Measurements from ENCODE around the gene ITGA11. TPM values are rescaled to one million over a fixed set of nuclear protein-coding genes. Genes with fewer than 3 reads are reported as not detected.

The ITGA11 gene
- total and polyA plus RNA-seq, 9 donors, result 1.2 to 34.5 (median 4.4) TPM

DNA sequence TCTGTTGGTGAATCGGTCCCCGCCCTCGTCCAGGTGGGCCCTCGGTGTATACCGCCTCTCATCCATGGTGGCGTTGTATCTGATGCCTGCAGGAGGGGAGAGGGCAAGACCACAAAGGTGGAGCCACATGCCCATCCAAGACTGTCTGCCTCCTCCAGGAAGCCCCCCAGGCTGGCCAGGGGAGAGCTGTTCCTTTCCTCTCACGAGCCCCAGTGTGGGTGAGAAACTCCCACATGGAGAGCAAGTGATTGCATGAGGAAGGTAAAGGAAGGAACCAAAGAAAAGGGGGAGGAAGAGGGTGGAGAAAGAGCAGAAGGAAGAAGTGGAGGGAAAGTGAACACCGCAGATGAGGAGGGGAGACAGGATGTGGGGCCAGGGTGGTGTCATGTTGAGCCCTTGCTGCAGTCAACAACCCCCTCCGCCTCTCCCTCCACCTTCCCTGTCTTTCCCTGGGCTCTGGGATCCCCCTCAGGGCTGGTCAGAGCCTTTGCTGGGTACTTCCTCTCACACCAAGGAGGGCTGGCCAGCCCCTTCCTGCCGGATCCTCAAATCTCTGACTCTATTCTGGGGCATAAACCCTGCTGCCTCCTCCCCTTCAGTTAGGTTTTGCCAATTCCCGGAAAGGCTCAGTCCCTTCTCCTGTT lies 105.1 kb downstream of the ITGA11 start:
- DNase-seq, result no peak
- TF ChIP-seq EP300 (IDR thresholded peaks at IDR 0.05) (no peak), POLR2A (IDR thresholded peaks at IDR 0.05) (no peak)
- TF ChIP-seq, protein P1, sequence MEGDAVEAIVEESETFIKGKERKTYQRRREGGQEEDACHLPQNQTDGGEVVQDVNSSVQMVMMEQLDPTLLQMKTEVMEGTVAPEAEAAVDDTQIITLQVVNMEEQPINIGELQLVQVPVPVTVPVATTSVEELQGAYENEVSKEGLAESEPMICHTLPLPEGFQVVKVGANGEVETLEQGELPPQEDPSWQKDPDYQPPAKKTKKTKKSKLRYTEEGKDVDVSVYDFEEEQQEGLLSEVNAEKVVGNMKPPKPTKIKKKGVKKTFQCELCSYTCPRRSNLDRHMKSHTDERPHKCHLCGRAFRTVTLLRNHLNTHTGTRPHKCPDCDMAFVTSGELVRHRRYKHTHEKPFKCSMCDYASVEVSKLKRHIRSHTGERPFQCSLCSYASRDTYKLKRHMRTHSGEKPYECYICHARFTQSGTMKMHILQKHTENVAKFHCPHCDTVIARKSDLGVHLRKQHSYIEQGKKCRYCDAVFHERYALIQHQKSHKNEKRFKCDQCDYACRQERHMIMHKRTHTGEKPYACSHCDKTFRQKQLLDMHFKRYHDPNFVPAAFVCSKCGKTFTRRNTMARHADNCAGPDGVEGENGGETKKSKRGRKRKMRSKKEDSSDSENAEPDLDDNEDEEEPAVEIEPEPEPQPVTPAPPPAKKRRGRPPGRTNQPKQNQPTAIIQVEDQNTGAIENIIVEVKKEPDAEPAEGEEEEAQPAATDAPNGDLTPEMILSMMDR (IDR thresholded peaks at IDR 0.05), result no peak
- Histone ChIP-seq H3K4me1 (ENCODE audit: insufficient read depth) (no peaks in the 10 kb centered on the region), H3K27ac (no peak overlapping the region), H3K9me3 (no peaks in the 10 kb centered on the region), H3K4me3 (no peak overlapping the region), H3K27me3 (no peaks in the 10 kb centered on the region), H3K36me3 (no peaks in the 10 kb centered on the region)
- intact Hi-C loops (cut with DNase I), result no loop called here
- 86 to 89% (median 88%) methylated on average over 11 of the region's 11 CpGs for WGBS, 3 donors

DNA sequence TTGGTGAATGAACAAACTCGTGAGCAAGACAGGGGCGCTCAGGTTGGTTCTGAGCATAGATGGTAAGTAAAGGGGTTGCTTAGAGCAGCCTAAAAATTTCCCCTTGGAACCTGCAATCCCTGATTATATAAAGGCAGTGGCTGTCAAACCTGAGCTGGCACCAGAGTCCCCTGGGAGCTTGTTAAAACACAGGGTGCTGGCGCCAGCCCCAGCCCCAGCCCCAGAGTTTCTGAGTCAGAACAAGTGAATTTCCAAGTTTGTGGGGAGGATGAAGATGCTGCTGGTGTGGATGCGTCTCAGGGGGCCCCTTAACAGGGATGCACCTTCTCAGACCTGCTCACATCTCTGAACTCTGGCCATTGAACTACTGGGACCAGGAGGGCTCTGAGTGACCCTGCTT lies 106.2 kb downstream of the ITGA11 start:
- TF ChIP-seq, protein P1 (IDR thresholded peaks at IDR 0.05), result no peak
- TF ChIP-seq EP300 (IDR thresholded peaks at IDR 0.05) (no peak), POLR2A (IDR thresholded peaks at IDR 0.05) (no peak)
- Histone ChIP-seq H3K27me3 (no peaks in the 10 kb centered on the region), H3K4me1 (ENCODE audit: insufficient read depth) (no peaks in the 10 kb centered on the region), H3K27ac (no peak overlapping the region), H3K36me3 (no peaks in the 10 kb centered on the region), H3K9me3 (no peaks in the 10 kb centered on the region), H3K4me3 (no peak overlapping the region)
- intact Hi-C loops (cut with DNase I), result no loop called here
- DNase-seq, result no peak
- WGBS, 3 donors, result 81 to 89% (median 88%) methylated on average over 4 of the region's 4 CpGs

DNA sequence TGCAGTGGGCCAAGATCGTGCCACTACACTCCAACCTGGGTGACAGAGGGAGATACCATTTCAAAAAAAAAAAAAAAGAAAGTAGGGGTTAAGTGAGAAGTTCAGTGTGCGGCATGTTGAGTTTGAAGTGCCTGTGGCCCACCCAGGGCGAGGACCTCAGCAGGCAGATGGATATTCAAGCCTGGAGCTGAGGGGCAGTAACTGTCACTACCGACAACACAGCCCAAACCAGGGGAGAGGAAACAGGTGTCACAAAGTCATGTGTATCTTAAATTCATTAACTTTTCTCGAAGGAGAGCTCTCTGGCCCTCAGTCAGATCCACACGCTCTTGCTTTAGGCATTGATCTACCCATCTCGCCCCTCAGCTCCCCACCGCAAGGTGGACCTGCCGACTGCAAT lies 109.2 kb downstream of the ITGA11 start:
- TF ChIP-seq, protein P1 (IDR thresholded peaks at IDR 0.05), result no peak
- TF ChIP-seq EP300 (IDR thresholded peaks at IDR 0.05) (no peak), POLR2A (IDR thresholded peaks at IDR 0.05) (no peak)
- Histone ChIP-seq H3K9me3 (no peaks in the 10 kb centered on the region), H3K27me3 (no peaks in the 10 kb centered on the region), H3K4me1 (ENCODE audit: insufficient read depth) (no peaks in the 10 kb centered on the region), H3K4me3 (no peak overlapping the region), H3K36me3 (no peaks in the 10 kb centered on the region), H3K27ac (no peak overlapping the region)
- intact Hi-C loops (cut with DNase I), result no loop called here
- no peak for DNase-seq
- WGBS, 3 donors, result 74 to 82% (median 75%) methylated on average over 9 of the region's 9 CpGs

DNA sequence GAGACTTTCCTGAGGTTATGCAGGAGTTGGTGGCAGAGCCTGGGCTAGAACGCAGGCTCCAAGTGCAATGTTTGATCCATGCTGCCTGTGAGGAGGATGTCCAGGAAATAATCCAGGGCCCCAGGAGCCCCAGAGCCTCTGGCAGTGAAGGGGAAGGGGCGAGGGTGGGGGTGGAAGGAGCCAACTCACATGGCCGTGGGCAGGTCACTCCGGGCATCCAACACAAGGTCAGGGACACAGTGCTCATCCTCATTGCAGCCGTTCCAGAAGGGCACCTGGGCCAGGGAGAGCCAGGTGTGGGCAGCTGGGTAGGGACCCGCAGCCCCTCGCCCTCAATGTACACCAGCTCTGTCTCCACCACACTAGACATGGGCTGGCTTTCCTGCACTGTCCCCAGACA lies 110.7 kb downstream of the ITGA11 start:
- TF ChIP-seq, protein P1 (IDR thresholded peaks at IDR 0.05), result no peak
- TF ChIP-seq POLR2A (IDR thresholded peaks at IDR 0.05) (no peak), EP300 (IDR thresholded peaks at IDR 0.05) (no peak)
- H3K4me3 ChIP-seq, result no peak overlapping the region
- no peaks in the 10 kb centered on the region for H3K4me1 ChIP-seq (ENCODE audit: insufficient read depth)
- no peaks in the 10 kb centered on the region for H3K27me3 ChIP-seq
- intact Hi-C loops (cut with DNase I), result no loop called here
- WGBS, 3 donors, result 50 to 82% (median 62%) methylated on average over 6 to 7 of the region's 7 CpGs
- no peak overlapping the region for H3K27ac ChIP-seq
- no peaks in the 10 kb centered on the region for H3K36me3 ChIP-seq
- no peak for DNase-seq
- H3K9me3 ChIP-seq, result no peaks in the 10 kb centered on the region

Measured in ovary (tissue), 9 donors.